ENCODE data around the gene MACROD1.
"Not testable (repeated sequence)": the region's sequence is repeated elsewhere in the genome, so short reads cannot be mapped to it uniquely, and the experiment has no call there.

Gene MACROD1

GRCh38 chr11:64052938-64053622 lies 112.8 kb downstream of the MACROD1 start:
- Histone ChIP-seq H3K4me3 (ENCODE audit: low read depth in 1 of 5, low read length in 5 of 5) (no peak overlapping the region), H3K27ac (ENCODE audit: low read depth, low read length) (no peak overlapping the region), H3K36me3 (ENCODE audit: control insufficient read depth in 5 of 5, insufficient read depth in 5 of 5, low read length in 5 of 5) (no peaks in the 10 kb centered on the region), H3K27me3 (ENCODE audit: control insufficient read depth in 5 of 5, insufficient read depth in 4 of 5, low read length in 5 of 5) (no peaks in the 10 kb centered on the region), H3K9ac (ENCODE audit: low read length in 5 of 5) (no peak overlapping the region), H3K4me1 (ENCODE audit: control insufficient read depth in 5 of 5, insufficient read depth in 5 of 5, low read length in 5 of 5) (peaks cover 0 to 4% (median 3%) of the 10 kb centered on the region in 5 donors), H3K9me3 (ENCODE audit: control insufficient read depth in 5 of 5, low read length in 5 of 5) (no peaks in the 10 kb centered on the region)

GRCh38 chr11:64052436-64052835 lies 113.5 kb downstream of the MACROD1 start:
- H3K4me3 ChIP-seq (ENCODE audit: low read depth in 1 of 5, low read length in 5 of 5) = no peak overlapping the region
- H3K27me3 ChIP-seq (ENCODE audit: control insufficient read depth in 5 of 5, insufficient read depth in 4 of 5, low read length in 5 of 5) = no peaks in the 10 kb centered on the region
- H3K36me3 ChIP-seq (ENCODE audit: control insufficient read depth in 5 of 5, insufficient read depth in 5 of 5, low read length in 5 of 5) = no peaks in the 10 kb centered on the region
- H3K27ac ChIP-seq (ENCODE audit: low read depth, low read length) = no peak overlapping the region
- no peaks in the 10 kb centered on the region for H3K9me3 ChIP-seq (ENCODE audit: control insufficient read depth in 5 of 5, low read length in 5 of 5)
- peaks cover 0 to 8% (median 7%) of the 10 kb centered on the region in 5 donors for H3K4me1 ChIP-seq (ENCODE audit: control insufficient read depth in 5 of 5, insufficient read depth in 5 of 5, low read length in 5 of 5)
- no peak overlapping the region for H3K9ac ChIP-seq (ENCODE audit: low read length in 5 of 5)

GRCh38 chr11:64051297-64051696 lies 114.6 kb downstream of the MACROD1 start:
- no peaks in the 10 kb centered on the region for H3K27me3 ChIP-seq (ENCODE audit: control insufficient read depth in 5 of 5, insufficient read depth in 4 of 5, low read length in 5 of 5)
- no peak overlapping the region for H3K27ac ChIP-seq (ENCODE audit: low read depth, low read length)
- H3K36me3 ChIP-seq (ENCODE audit: control insufficient read depth in 5 of 5, insufficient read depth in 5 of 5, low read length in 5 of 5) = no peaks in the 10 kb centered on the region
- peaks cover 0 to 8% (median 7%) of the 10 kb centered on the region in 5 donors for H3K4me1 ChIP-seq (ENCODE audit: control insufficient read depth in 5 of 5, insufficient read depth in 5 of 5, low read length in 5 of 5)
- no peak overlapping the region for H3K9ac ChIP-seq (ENCODE audit: low read length in 5 of 5)
- H3K4me3 ChIP-seq (ENCODE audit: low read depth in 1 of 5, low read length in 5 of 5) = no peak overlapping the region
- H3K9me3 ChIP-seq (ENCODE audit: control insufficient read depth in 5 of 5, low read length in 5 of 5) = no peaks in the 10 kb centered on the region

GRCh38 chr11:64049509-64049908 lies 116.4 kb downstream of the MACROD1 start:
- Histone ChIP-seq H3K9ac (ENCODE audit: low read length in 5 of 5) (no peak overlapping the region), H3K9me3 (ENCODE audit: control insufficient read depth in 5 of 5, low read length in 5 of 5) (no peaks in the 10 kb centered on the region), H3K27me3 (ENCODE audit: control insufficient read depth in 5 of 5, insufficient read depth in 4 of 5, low read length in 5 of 5) (no peaks in the 10 kb centered on the region), H3K4me3 (ENCODE audit: low read depth in 1 of 5, low read length in 5 of 5) (no peak overlapping the region), H3K27ac (ENCODE audit: low read depth, low read length) (no peak overlapping the region), H3K4me1 (ENCODE audit: control insufficient read depth in 5 of 5, insufficient read depth in 5 of 5, low read length in 5 of 5) (peaks cover 0 to 8% (median 7%) of the 10 kb centered on the region in 5 donors), H3K36me3 (ENCODE audit: control insufficient read depth in 5 of 5, insufficient read depth in 5 of 5, low read length in 5 of 5) (no peaks in the 10 kb centered on the region)

GRCh38 chr11:64048042-64048854 lies 117.7 kb downstream of the MACROD1 start:
- Histone ChIP-seq H3K4me1 (ENCODE audit: control insufficient read depth in 5 of 5, insufficient read depth in 5 of 5, low read length in 5 of 5) (peaks cover 0 to 8% (median 7%) of the 10 kb centered on the region in 5 donors), H3K9ac (ENCODE audit: low read length in 5 of 5) (peak overlapping the region in 2 of 5 donors; percentile 40 to 53), H3K27me3 (ENCODE audit: control insufficient read depth in 5 of 5, insufficient read depth in 4 of 5, low read length in 5 of 5) (no peaks in the 10 kb centered on the region), H3K27ac (ENCODE audit: low read depth, low read length) (no peak overlapping the region), H3K4me3 (ENCODE audit: low read depth in 1 of 5, low read length in 5 of 5) (no peak overlapping the region), H3K36me3 (ENCODE audit: control insufficient read depth in 5 of 5, insufficient read depth in 5 of 5, low read length in 5 of 5) (no peaks in the 10 kb centered on the region), H3K9me3 (ENCODE audit: control insufficient read depth in 5 of 5, low read length in 5 of 5) (no peaks in the 10 kb centered on the region)

GRCh38 chr11:64047373-64047772 lies 118.5 kb downstream of the MACROD1 start:
- not testable (repeated sequence) for H3K9me3 ChIP-seq (ENCODE audit: control insufficient read depth in 5 of 5, low read length in 5 of 5); H3K27me3 ChIP-seq (ENCODE audit: control insufficient read depth in 5 of 5, insufficient read depth in 4 of 5, low read length in 5 of 5); H3K4me3 ChIP-seq (ENCODE audit: low read depth in 1 of 5, low read length in 5 of 5); H3K27ac ChIP-seq (ENCODE audit: low read depth, low read length); H3K9ac ChIP-seq (ENCODE audit: low read length in 5 of 5); H3K36me3 ChIP-seq (ENCODE audit: control insufficient read depth in 5 of 5, insufficient read depth in 5 of 5, low read length in 5 of 5); H3K4me1 ChIP-seq (ENCODE audit: control insufficient read depth in 5 of 5, insufficient read depth in 5 of 5, low read length in 5 of 5)

GRCh38 chr11:64045700-64046099 lies 120.2 kb downstream of the MACROD1 start:
- peaks cover 0 to 8% (median 7%) of the 10 kb centered on the region in 5 donors for H3K4me1 ChIP-seq (ENCODE audit: control insufficient read depth in 5 of 5, insufficient read depth in 5 of 5, low read length in 5 of 5)
- H3K9ac ChIP-seq (ENCODE audit: low read length in 5 of 5) = no peak overlapping the region
- H3K36me3 ChIP-seq (ENCODE audit: control insufficient read depth in 5 of 5, insufficient read depth in 5 of 5, low read length in 5 of 5) = no peaks in the 10 kb centered on the region
- no peaks in the 10 kb centered on the region for H3K9me3 ChIP-seq (ENCODE audit: control insufficient read depth in 5 of 5, low read length in 5 of 5)
- peaks cover 0 to 2% (median 0%) of the 10 kb centered on the region in 5 donors for H3K27me3 ChIP-seq (ENCODE audit: control insufficient read depth in 5 of 5, insufficient read depth in 4 of 5, low read length in 5 of 5)
- H3K27ac ChIP-seq (ENCODE audit: low read depth, low read length) = no peak overlapping the region
- H3K4me3 ChIP-seq (ENCODE audit: low read depth in 1 of 5, low read length in 5 of 5) = no peak overlapping the region

GRCh38 chr11:64044730-64045393 lies 121.1 kb downstream of the MACROD1 start:
- Histone ChIP-seq H3K4me1 (ENCODE audit: control insufficient read depth in 5 of 5, insufficient read depth in 5 of 5, low read length in 5 of 5) (peaks cover 0 to 8% (median 7%) of the 10 kb centered on the region in 5 donors), H3K9me3 (ENCODE audit: control insufficient read depth in 5 of 5, low read length in 5 of 5) (no peaks in the 10 kb centered on the region), H3K27me3 (ENCODE audit: control insufficient read depth in 5 of 5, insufficient read depth in 4 of 5, low read length in 5 of 5) (peaks cover 0 to 2% (median 0%) of the 10 kb centered on the region in 5 donors), H3K36me3 (ENCODE audit: control insufficient read depth in 5 of 5, insufficient read depth in 5 of 5, low read length in 5 of 5) (no peaks in the 10 kb centered on the region), H3K9ac (ENCODE audit: low read length in 5 of 5) (no peak overlapping the region), H3K27ac (ENCODE audit: low read depth, low read length) (no peak overlapping the region), H3K4me3 (ENCODE audit: low read depth in 1 of 5, low read length in 5 of 5) (no peak overlapping the region)

GRCh38 chr11:64043545-64043944 lies 122.4 kb downstream of the MACROD1 start:
- Histone ChIP-seq H3K9me3 (ENCODE audit: control insufficient read depth in 5 of 5, low read length in 5 of 5) (no peaks in the 10 kb centered on the region), H3K4me3 (ENCODE audit: low read depth in 1 of 5, low read length in 5 of 5) (no peak overlapping the region), H3K27ac (ENCODE audit: low read depth, low read length) (no peak overlapping the region), H3K36me3 (ENCODE audit: control insufficient read depth in 5 of 5, insufficient read depth in 5 of 5, low read length in 5 of 5) (no peaks in the 10 kb centered on the region), H3K9ac (ENCODE audit: low read length in 5 of 5) (no peak overlapping the region), H3K4me1 (ENCODE audit: control insufficient read depth in 5 of 5, insufficient read depth in 5 of 5, low read length in 5 of 5) (peaks cover 0 to 8% (median 7%) of the 10 kb centered on the region in 5 donors), H3K27me3 (ENCODE audit: control insufficient read depth in 5 of 5, insufficient read depth in 4 of 5, low read length in 5 of 5) (peaks cover 0 to 3% (median 0%) of the 10 kb centered on the region in 5 donors)

GRCh38 chr11:64042301-64042700 lies 123.6 kb downstream of the MACROD1 start:
- no peaks in the 10 kb centered on the region for H3K36me3 ChIP-seq (ENCODE audit: control insufficient read depth in 5 of 5, insufficient read depth in 5 of 5, low read length in 5 of 5)
- H3K27ac ChIP-seq (ENCODE audit: low read depth, low read length) = no peak overlapping the region

More at GRCh38 chr11:64042301-64042700, 123.6 kb downstream of the MACROD1 start:
- Histone ChIP-seq H3K9ac (ENCODE audit: low read length in 5 of 5) (no peak overlapping the region), H3K4me1 (ENCODE audit: control insufficient read depth in 5 of 5, insufficient read depth in 5 of 5, low read length in 5 of 5) (no peaks in the 10 kb centered on the region), H3K4me3 (ENCODE audit: low read depth in 1 of 5, low read length in 5 of 5) (no peak overlapping the region), H3K9me3 (ENCODE audit: control insufficient read depth in 5 of 5, low read length in 5 of 5) (no peaks in the 10 kb centered on the region), H3K27me3 (ENCODE audit: control insufficient read depth in 5 of 5, insufficient read depth in 4 of 5, low read length in 5 of 5) (peaks cover 0 to 11% (median 5%) of the 10 kb centered on the region in 5 donors)

Data from subcutaneous abdominal adipose tissue (tissue), 5 donors.